Astrocyte (in vitro differentiated cells and primary cell): ENCODE data around the gene SIX3. TPM values are rescaled to one million over a fixed set of nuclear protein-coding genes. Genes with fewer than 3 reads are reported as not detected.

Source experiments
- DNase-seq: peaks from one replicate; pipeline ENCODE4 v3.0.0-alpha.2; 2010; ENCODE audit warnings: low read depth
- FAIRE-seq: peaks from 2 replicates; lab custom pipeline; 2011; peaks lifted over from hg19 to GRCh38; lab: Jason Lieb, UNC
- H2AFZ ChIP-seq: 2 replicates; pipeline ENCODE4 v1.6.0; 2012; ENCODE audit warnings: low read depth, low read length, inconsistent platforms
- H3K27ac ChIP-seq: 2 replicates; pipeline ENCODE4 v1.5.1; 2011; ENCODE audit warnings: low read depth, low read length, inconsistent platforms
- H3K27me3 ChIP-seq: 2 replicates; pipeline ENCODE4 v1.6.0; 2011; ENCODE audit warnings: low read length, inconsistent platforms; ENCODE audit not compliant: insufficient read depth
- H3K36me3 ChIP-seq: 2 replicates; pipeline ENCODE4 v1.5.1; 2011; ENCODE audit warnings: low read length, inconsistent platforms; ENCODE audit not compliant: insufficient read depth
- H3K4me1 ChIP-seq: 2 replicates; pipeline ENCODE4 v1.5.1; 2011; ENCODE audit warnings: low read length, inconsistent platforms; ENCODE audit not compliant: insufficient read depth
- H3K4me2 ChIP-seq: 2 replicates; pipeline ENCODE4 v1.6.0; 2012; ENCODE audit warnings: low read length, inconsistent platforms
- H3K4me3 ChIP-seq: 2 replicates; pipeline ENCODE4 v1.5.1; 2011; ENCODE audit warnings: low read depth, mild to moderate bottlenecking, low read length, inconsistent platforms; ENCODE audit not compliant: insufficient read depth
- H3K79me2 ChIP-seq: 2 replicates; pipeline ENCODE4 v1.6.0; 2012; ENCODE audit warnings: mild to moderate bottlenecking, low read length, inconsistent platforms; ENCODE audit not compliant: insufficient read depth
- H3K9ac ChIP-seq: 2 replicates; pipeline ENCODE4 v1.6.0; 2012; ENCODE audit warnings: mild to moderate bottlenecking, low read length, inconsistent platforms
- H3K9me3 ChIP-seq: 2 replicates; pipeline ENCODE4 v1.5.1; 2012; ENCODE audit warnings: low read depth, mild to moderate bottlenecking, low read length, inconsistent platforms; ENCODE audit not compliant: insufficient read depth
- H4K20me1 ChIP-seq: 2 replicates; pipeline ENCODE4 v1.6.0; 2012; ENCODE audit warnings: low read length, inconsistent platforms; ENCODE audit not compliant: insufficient read depth
- H3K27ac Mint-ChIP-seq: one replicate; pipeline ENCODE4 v1.8.0; 2021; ENCODE audit warnings: mild to moderate bottlenecking, mixed read lengths; ENCODE audit not compliant: unreplicated experiment
- H3K27me3 Mint-ChIP-seq: one replicate; pipeline ENCODE4 v1.8.0; 2021; ENCODE audit warnings: low read depth, mixed read lengths; ENCODE audit not compliant: unreplicated experiment
- H3K36me3 Mint-ChIP-seq: one replicate; pipeline ENCODE4 v1.8.0; 2021; ENCODE audit warnings: low read depth, mixed read lengths; ENCODE audit not compliant: unreplicated experiment
- H3K4me1 Mint-ChIP-seq: one replicate; pipeline ENCODE4 v1.8.0; 2021; ENCODE audit warnings: low read depth, mixed read lengths; ENCODE audit not compliant: unreplicated experiment
- H3K4me3 Mint-ChIP-seq: one replicate; pipeline ENCODE4 v1.8.0; 2021; ENCODE audit warnings: mild to moderate bottlenecking, moderate library complexity, mixed read lengths; ENCODE audit not compliant: unreplicated experiment
- H3K9me3 Mint-ChIP-seq: one replicate; pipeline ENCODE4 v1.8.0; 2021; ENCODE audit warnings: mild to moderate bottlenecking, mixed read lengths; ENCODE audit not compliant: unreplicated experiment
- CTCF ChIP-seq: IDR thresholded peaks from 2 replicates; pipeline ENCODE4 v1.5.1; 2011; ENCODE audit warnings: low read depth, mild to moderate bottlenecking, inconsistent platforms, low read length, moderate library complexity; ENCODE audit not compliant: insufficient read depth
- EZH2 ChIP-seq: IDR thresholded peaks from 2 replicates; pipeline ENCODE4 v1.6.1; 2012; ENCODE audit warnings: mild to moderate bottlenecking, low read length, inconsistent platforms; ENCODE audit not compliant: insufficient read depth
- total RNA-seq: library from RNA; stranded (reverse); gene quantifications from 2 replicates; pipeline ENCODE4 v1.2.1, GENCODE V29; 2021

SIX3 gene
- total RNA-seq, 1 donor from 2014 or later = 1.7 TPM

GRCh38 chr2:44945676-44946371 lies 4.3 kb downstream of the SIX3 start:
- no peaks in the 10 kb centered on the region for H3K9me3 ChIP-seq
- peaks cover 87% of the 10 kb centered on the region for H3K27me3 Mint-ChIP-seq
- peak overlapping the region; percentile 36 for H3K4me2 ChIP-seq
- peak overlapping the region; percentile 47 for H3K27ac Mint-ChIP-seq
- H3K79me2 ChIP-seq = peaks cover 20% of the 10 kb centered on the region
- FAIRE-seq (no peak), DNase-seq (no peak)
- peaks cover 16% of the 10 kb centered on the region for H3K9me3 Mint-ChIP-seq
- H3K4me3 Mint-ChIP-seq = peak overlapping the region; percentile 60
- H3K36me3 ChIP-seq = no peaks in the 10 kb centered on the region
- no peak overlapping the region for H2AFZ ChIP-seq
- peaks cover 11% of the 10 kb centered on the region for H4K20me1 ChIP-seq
- peaks cover 17% of the 10 kb centered on the region for H3K4me1 ChIP-seq
- H3K4me1 Mint-ChIP-seq = peaks cover 6% of the 10 kb centered on the region
- peaks cover 92% of the 10 kb centered on the region for H3K27me3 ChIP-seq
- no peak overlapping the region for H3K4me3 ChIP-seq
- H3K27ac ChIP-seq = no peak overlapping the region
- TF ChIP-seq CTCF = no peak
- TF ChIP-seq EZH2 = no peak
- no peak overlapping the region for H3K9ac ChIP-seq
- peaks cover 4% of the 10 kb centered on the region for H3K36me3 Mint-ChIP-seq

- peak overlapping the region; percentile 36 for H3K4me2 ChIP-seq
- H3K36me3 Mint-ChIP-seq = peaks cover 4% of the 10 kb centered on the region
- no peak overlapping the region for H3K27ac ChIP-seq
- peaks cover 11% of the 10 kb centered on the region for H4K20me1 ChIP-seq
- peaks cover 17% of the 10 kb centered on the region for H3K4me1 ChIP-seq
- no peak overlapping the region for H3K4me3 Mint-ChIP-seq
- no peaks in the 10 kb centered on the region for H3K36me3 ChIP-seq
- FAIRE-seq (no peak), DNase-seq (no peak)
- TF ChIP-seq EZH2 (no peak), CTCF (no peak)
- no peak overlapping the region for H3K27ac Mint-ChIP-seq
- no peak overlapping the region for H3K4me3 ChIP-seq
- peaks cover 6% of the 10 kb centered on the region for H3K4me1 Mint-ChIP-seq
- H3K27me3 Mint-ChIP-seq = peaks cover 89% of the 10 kb centered on the region
- no peaks in the 10 kb centered on the region for H3K9me3 ChIP-seq
- H3K9ac ChIP-seq = no peak overlapping the region
- H2AFZ ChIP-seq = no peak overlapping the region
- H3K27me3 ChIP-seq = peaks cover 92% of the 10 kb centered on the region
- peaks cover 16% of the 10 kb centered on the region for H3K9me3 Mint-ChIP-seq
- peaks cover 20% of the 10 kb centered on the region for H3K79me2 ChIP-seq
Measured at GRCh38 chr2:44946372-44947027, 5.0 kb downstream of the SIX3 start.

- Histone ChIP-seq H3K4me3 (no peak overlapping the region), H2AFZ (no peak overlapping the region), H4K20me1 (peaks cover 11% of the 10 kb centered on the region), H3K79me2 (peaks cover 20% of the 10 kb centered on the region), H3K27me3 (peaks cover 91% of the 10 kb centered on the region), H3K9me3 (no peaks in the 10 kb centered on the region), H3K4me1 (peaks cover 17% of the 10 kb centered on the region), H3K27ac (no peak overlapping the region), H3K9ac (no peak overlapping the region), H3K36me3 (no peaks in the 10 kb centered on the region), H3K4me2 (no peak overlapping the region)
- TF ChIP-seq CTCF (no peak), EZH2 (no peak)
- DNase-seq = no peak
- no peak for FAIRE-seq
- no peak overlapping the region for H3K4me3 Mint-ChIP-seq
- H3K4me1 Mint-ChIP-seq = peaks cover 6% of the 10 kb centered on the region
- H3K36me3 Mint-ChIP-seq = peaks cover 4% of the 10 kb centered on the region
- peaks cover 89% of the 10 kb centered on the region for H3K27me3 Mint-ChIP-seq
- H3K9me3 Mint-ChIP-seq = peaks cover 16% of the 10 kb centered on the region
- H3K27ac Mint-ChIP-seq = no peak overlapping the region
Measured at GRCh38 chr2:44947028-44947375, 5.5 kb downstream of the SIX3 start.
